Mesenchymal stem cell (in vitro differentiated cells and primary cell): Measurements from ENCODE around the gene AGAP2.

Experiments
- DNase-seq: peaks from one replicate; pipeline ENCODE4 v3.0.0-alpha.2; 2013
- H2AFZ ChIP-seq: one replicate; pipeline ENCODE4 v1.6.1; 2013; ENCODE audit warnings: low read depth, mild to moderate bottlenecking, control low read depth, inconsistent platforms, low read length, moderate library complexity
- H2AK5ac ChIP-seq: 2 replicates; pipeline ENCODE4 v1.6.1; 2013; ENCODE audit warnings: low read length, moderate library complexity, mild to moderate bottlenecking, inconsistent platforms; ENCODE audit not compliant: severe bottlenecking
- H2BK120ac ChIP-seq: one replicate; pipeline ENCODE4 v1.6.1; 2013; ENCODE audit warnings: low read depth, mild to moderate bottlenecking, inconsistent platforms, low read length, moderate library complexity
- H2BK12ac ChIP-seq, 2 experiments: one replicate each; pipeline ENCODE4 v1.6.1; 2013; ENCODE audit warnings: inconsistent platforms in 2 of 2, low read length in 2 of 2, mild to moderate bottlenecking in 2 of 2, moderate library complexity in 2 of 2, control low read depth in 1 of 2
- H2BK15ac ChIP-seq: one replicate; pipeline ENCODE4 v1.6.1; 2013; ENCODE audit warnings: mild to moderate bottlenecking, low read depth, inconsistent platforms; ENCODE audit not compliant: poor library complexity, severe bottlenecking
- H2BK5ac ChIP-seq: 2 replicates; pipeline ENCODE4 v1.6.1; 2013; ENCODE audit warnings: low read depth, mild to moderate bottlenecking, low read length, control low read depth, inconsistent platforms; ENCODE audit not compliant: poor library complexity, severe bottlenecking
- H3K14ac ChIP-seq, 2 experiments: one replicate each; pipeline ENCODE4 v1.6.1; 2013; ENCODE audit warnings: inconsistent platforms in 2 of 2, low read length in 2 of 2, control low read depth in 1 of 2, mild to moderate bottlenecking in 1 of 2, moderate library complexity in 1 of 2
- H3K18ac ChIP-seq, 2 experiments: one replicate each; pipeline ENCODE4 v1.6.1; 2013; ENCODE audit warnings: inconsistent platforms in 2 of 2, low read length in 2 of 2, control low read depth in 1 of 2, low read depth in 1 of 2, mild to moderate bottlenecking in 1 of 2
- H3K23ac ChIP-seq, 2 experiments: one replicate each; pipeline ENCODE4 v1.6.1; 2013; ENCODE audit warnings: inconsistent platforms in 2 of 2, low read length in 2 of 2, mild to moderate bottlenecking in 2 of 2, moderate library complexity in 2 of 2, control low read depth in 1 of 2
- H3K27ac ChIP-seq: 2 replicates; pipeline ENCODE4 v1.5.1; 2013; ENCODE audit warnings: mild to moderate bottlenecking, moderate library complexity, low read length, control low read depth, inconsistent platforms; ENCODE audit not compliant: poor library complexity, severe bottlenecking
- H3K27me3 ChIP-seq, 2 experiments: 2 replicates each; pipeline versions ENCODE4 v1.6.1 to v1.7.0; 2013; ENCODE audit warnings: low read length in 2 of 2, mild to moderate bottlenecking in 2 of 2, moderate library complexity in 2 of 2, control low read depth in 1 of 2, inconsistent platforms in 1 of 2; ENCODE audit not compliant: control insufficient read depth in 1 of 2, insufficient read depth in 1 of 2
- H3K36me3 ChIP-seq, 2 experiments: 2 replicates each; pipeline versions ENCODE4 v1.6.1 to v1.7.0; 2013; ENCODE audit warnings: low read length in 2 of 2, control low read depth in 1 of 2, inconsistent platforms in 1 of 2, low read depth in 1 of 2, mild to moderate bottlenecking in 1 of 2; ENCODE audit not compliant: insufficient read depth in 2 of 2, control insufficient read depth in 1 of 2
- H3K4ac ChIP-seq, 2 experiments: one replicate each; pipeline ENCODE4 v1.6.1; 2013; ENCODE audit warnings: inconsistent platforms in 2 of 2, low read length in 2 of 2, mild to moderate bottlenecking in 2 of 2, moderate library complexity in 2 of 2, control low read depth in 1 of 2, low read depth in 1 of 2
- H3K4me1 ChIP-seq: 2 replicates; pipeline ENCODE4 v1.6.1; 2013; ENCODE audit warnings: low read depth, low read length, control low read depth; ENCODE audit not compliant: control insufficient read depth, insufficient read depth
- H3K4me2 ChIP-seq: 2 replicates; pipeline ENCODE4 v1.6.1; 2013; ENCODE audit warnings: low read length, mild to moderate bottlenecking, inconsistent platforms; ENCODE audit not compliant: poor library complexity, severe bottlenecking
- H3K4me3 ChIP-seq, 2 experiments: 2 replicates each; pipeline versions ENCODE4 v1.5.1 to v1.7.0; 2013; ENCODE audit warnings: low read length in 2 of 2, mild to moderate bottlenecking in 2 of 2, control low read depth in 1 of 2, low read depth in 1 of 2; ENCODE audit not compliant: insufficient read depth in 1 of 2
- H3K79me1 ChIP-seq: replicated peaks from 2 replicates; pipeline ENCODE4 v1.6.1; 2013; ENCODE audit warnings: mild to moderate bottlenecking, control low read depth, low read length, inconsistent platforms; ENCODE audit not compliant: poor library complexity, severe bottlenecking
- H3K9ac ChIP-seq: 2 replicates; pipeline ENCODE4 v1.7.0; 2013; ENCODE audit warnings: mild to moderate bottlenecking, low read length, moderate library complexity
- H3K9me3 ChIP-seq: 2 replicates; pipeline ENCODE4 v1.7.0; 2013; ENCODE audit warnings: mild to moderate bottlenecking, low read length; ENCODE audit not compliant: control insufficient read depth
- H4K8ac ChIP-seq: one replicate; pipeline ENCODE4 v1.6.1; 2013; ENCODE audit warnings: inconsistent platforms, mild to moderate bottlenecking, low read length, moderate library complexity
- H4K91ac ChIP-seq: one replicate; pipeline ENCODE4 v1.6.1; 2013; ENCODE audit warnings: mild to moderate bottlenecking, low read length, inconsistent platforms
- WGBS: methylation state at CpG from one replicate; pipeline ENCODE4 v1.1.7; 2013; ENCODE audit warnings: mixed read lengths; 5-methylcytosine and 5-hydroxymethylcytosine counted together

Gene AGAP2

GRCh38 chr12:57735198-57735855 lies 3.2 kb downstream of the AGAP2 start:
- Histone ChIP-seq H3K36me3 (no peaks in the 10 kb centered on the region), H3K4me3 (no peak overlapping the region), H4K8ac (no peak overlapping the region), H3K79me1 (no peaks in the 10 kb centered on the region), H3K14ac (no peak overlapping the region), H2BK15ac (no peak overlapping the region), H2AK5ac (no peak overlapping the region), H3K9me3 (no peaks in the 10 kb centered on the region), H3K4me2 (no peak overlapping the region), H3K27me3 (peaks cover 91 to 93% of the 10 kb centered on the region in 2 experiments), H3K4me1 (peaks cover 26% of the 10 kb centered on the region), H3K18ac (no peak overlapping the region), H3K23ac (peak overlapping the region in 1 of 2 experiments; percentile 9), H3K4ac (no peak overlapping the region), H4K91ac (no peak overlapping the region), H3K9ac (peak overlapping the region; percentile 5), H3K27ac (no peak overlapping the region), H2AFZ (no peak overlapping the region), H2BK5ac (no peak overlapping the region), H2BK120ac (no peak overlapping the region), H2BK12ac (no peak overlapping the region)
- no peak for DNase-seq
- 12% methylated on average over 4 of the region's 8 CpGs for WGBS

- Histone ChIP-seq H3K79me1 (no peaks in the 10 kb centered on the region), H3K9ac (no peak overlapping the region), H3K4ac (no peak overlapping the region), H3K4me3 (no peak overlapping the region), H3K27ac (no peak overlapping the region), H2BK5ac (no peak overlapping the region), H2BK120ac (no peak overlapping the region), H2BK12ac (no peak overlapping the region), H3K18ac (no peak overlapping the region), H2BK15ac (no peak overlapping the region), H2AFZ (no peak overlapping the region), H3K23ac (no peak overlapping the region), H3K14ac (no peak overlapping the region), H4K8ac (no peak overlapping the region), H4K91ac (no peak overlapping the region), H3K4me1 (peaks cover 26% of the 10 kb centered on the region), H3K27me3 (peaks cover 89 to 90% of the 10 kb centered on the region in 2 experiments), H2AK5ac (no peak overlapping the region), H3K36me3 (no peaks in the 10 kb centered on the region), H3K9me3 (no peaks in the 10 kb centered on the region), H3K4me2 (no peak overlapping the region)
- 76% methylated on average over 4 of the region's 4 CpGs for WGBS
- DNase-seq, result no peak
These were observed 4.0 kb downstream of the AGAP2 start for GRCh38 chr12:57734591-57734990.

- no peak overlapping the region for H2AK5ac ChIP-seq
- peaks cover 88% of the 10 kb centered on the region in 2 experiments for H3K27me3 ChIP-seq
- 71% methylated on average over 6 of the region's 6 CpGs for whole genome bisulfite sequencing
- H3K36me3 ChIP-seq, result no peaks in the 10 kb centered on the region
- DNase-seq, result no peak
- no peak overlapping the region for H2BK12ac ChIP-seq
- H3K4ac ChIP-seq, result no peak overlapping the region
- H4K8ac ChIP-seq, result no peak overlapping the region
- no peak overlapping the region for H3K4me3 ChIP-seq
- H2BK15ac ChIP-seq, result no peak overlapping the region
- H2BK120ac ChIP-seq, result no peak overlapping the region
- H3K9ac ChIP-seq, result no peak overlapping the region
- no peak overlapping the region for H3K27ac ChIP-seq
- H2BK5ac ChIP-seq, result no peak overlapping the region
- H3K14ac ChIP-seq, result no peak overlapping the region
- no peaks in the 10 kb centered on the region for H3K79me1 ChIP-seq
- no peaks in the 10 kb centered on the region for H3K9me3 ChIP-seq
- no peak overlapping the region for H4K91ac ChIP-seq
- H2AFZ ChIP-seq, result no peak overlapping the region
- peaks cover 26% of the 10 kb centered on the region for H3K4me1 ChIP-seq
- H3K4me2 ChIP-seq, result no peak overlapping the region
- no peak overlapping the region for H3K18ac ChIP-seq
- H3K23ac ChIP-seq, result no peak overlapping the region
These were observed 4.6 kb downstream of the AGAP2 start for GRCh38 chr12:57733928-57734327.

GRCh38 chr12:57732726-57733593 lies 5.6 kb downstream of the AGAP2 start:
- Histone ChIP-seq H2AFZ (no peak overlapping the region), H3K18ac (no peak overlapping the region), H3K27me3 (peaks cover 89 to 93% of the 10 kb centered on the region in 2 experiments), H3K27ac (no peak overlapping the region), H2BK15ac (no peak overlapping the region), H3K23ac (no peak overlapping the region), H3K36me3 (no peaks in the 10 kb centered on the region), H3K4me1 (peaks cover 19% of the 10 kb centered on the region), H2AK5ac (no peak overlapping the region), H3K4me3 (no peak overlapping the region), H2BK12ac (no peak overlapping the region), H2BK5ac (no peak overlapping the region), H3K4ac (no peak overlapping the region), H2BK120ac (no peak overlapping the region), H4K91ac (no peak overlapping the region), H3K9me3 (no peaks in the 10 kb centered on the region), H3K79me1 (no peaks in the 10 kb centered on the region), H4K8ac (no peak overlapping the region), H3K14ac (no peak overlapping the region), H3K9ac (no peak overlapping the region), H3K4me2 (no peak overlapping the region)
- 85% methylated on average over 10 of the region's 11 CpGs for WGBS
- DNase-seq, result no peak
